ENCODE data around the gene NIPAL4.

DNA sequence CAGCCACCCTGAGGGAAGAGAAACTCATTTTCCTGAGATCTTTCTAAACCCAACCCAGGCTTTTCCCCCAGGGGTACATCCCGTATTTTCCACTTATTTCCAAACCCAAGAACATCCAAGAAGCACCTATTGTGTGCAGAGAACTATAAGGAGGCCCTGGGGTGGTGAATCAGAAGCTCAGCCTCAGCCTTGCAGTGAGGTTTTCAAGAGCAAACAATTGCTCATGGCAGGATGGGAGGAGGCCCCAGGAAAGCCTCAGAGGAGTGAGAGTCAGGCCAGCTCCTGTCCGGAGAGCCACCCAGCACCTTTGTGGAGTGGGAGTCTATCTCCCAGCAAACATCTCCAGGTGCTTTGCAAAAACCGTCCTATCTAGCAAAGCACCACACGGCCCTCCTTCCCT lies 19.2 kb downstream of the NIPAL4 start:
- TF ChIP-seq, protein P1, sequence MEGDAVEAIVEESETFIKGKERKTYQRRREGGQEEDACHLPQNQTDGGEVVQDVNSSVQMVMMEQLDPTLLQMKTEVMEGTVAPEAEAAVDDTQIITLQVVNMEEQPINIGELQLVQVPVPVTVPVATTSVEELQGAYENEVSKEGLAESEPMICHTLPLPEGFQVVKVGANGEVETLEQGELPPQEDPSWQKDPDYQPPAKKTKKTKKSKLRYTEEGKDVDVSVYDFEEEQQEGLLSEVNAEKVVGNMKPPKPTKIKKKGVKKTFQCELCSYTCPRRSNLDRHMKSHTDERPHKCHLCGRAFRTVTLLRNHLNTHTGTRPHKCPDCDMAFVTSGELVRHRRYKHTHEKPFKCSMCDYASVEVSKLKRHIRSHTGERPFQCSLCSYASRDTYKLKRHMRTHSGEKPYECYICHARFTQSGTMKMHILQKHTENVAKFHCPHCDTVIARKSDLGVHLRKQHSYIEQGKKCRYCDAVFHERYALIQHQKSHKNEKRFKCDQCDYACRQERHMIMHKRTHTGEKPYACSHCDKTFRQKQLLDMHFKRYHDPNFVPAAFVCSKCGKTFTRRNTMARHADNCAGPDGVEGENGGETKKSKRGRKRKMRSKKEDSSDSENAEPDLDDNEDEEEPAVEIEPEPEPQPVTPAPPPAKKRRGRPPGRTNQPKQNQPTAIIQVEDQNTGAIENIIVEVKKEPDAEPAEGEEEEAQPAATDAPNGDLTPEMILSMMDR (conservative IDR thresholded peaks at IDR 0.05 in 1 of 2, IDR thresholded peaks at IDR 0.05 in 1 of 2; ENCODE audit: extremely low read depth in 1 of 2, insufficient read depth in 1 of 2, low read depth in 1 of 2, low read length in 2 of 2), result no peak
- TF ChIP-seq EZH2 (IDR thresholded peaks at IDR 0.05; ENCODE audit: borderline replicate concordance, low read length), result no peak

All from mammary epithelial cell (primary cell).